Left lobe of liver (tissue), 2 donors: Measurements from ENCODE around the gene SLC39A13. TPM values are rescaled to one million over a fixed set of nuclear protein-coding genes. Genes with fewer than 3 reads are reported as not detected.

Experiments used
- ATAC-seq: fragments of 200-7000 bp; cut with Tn5 transposase; one replicate; pipeline ENCODE4 v1.9.1; 2020; ENCODE audit warnings: mild to moderate bottlenecking, moderate library complexity
- DNase-seq: peaks from one replicate; pipeline ENCODE4 v3.0.0-alpha.2; 2020; ENCODE audit warnings: low spot score
- total RNA-seq: library from RNA; stranded (reverse); gene quantifications from one replicate; pipeline ENCODE4 v1.2.1, GENCODE V29; 2021
- donor health status: DM: no; HTN: no; CAD: no; lungs with moderate emphysema.
- donor health status: DM: no; HTN: yes; CAD: no.

SLC39A13 gene
- total RNA-seq, 1 donor from 2014 or later: 15.8 TPM

- DNase-seq (no peak), ATAC-seq (no peak)
These were observed 39.5 kb downstream of the SLC39A13 start for GRCh38 chr11:47447906-47448305.

GRCh38 chr11:47448566-47449427, 40.4 kb downstream of the SLC39A13 start, which contains the start of gene RAPSN:
TSS of gene RAPSN (minus strand) at chr11:47449136. CDS start at chr11:47448964, 172 bp downstream.
- DNase-seq: no peak

GRCh38 chr11:47449541-47449940, 41.2 kb downstream of the SLC39A13 start:
- ATAC-seq: peak; percentile 78
- peak; percentile 81 for DNase-seq

More at GRCh38 chr11:47448566-47449427, 40.4 kb downstream of the SLC39A13 start, which contains the start of gene RAPSN:
- peak; percentile 38 for ATAC-seq

- DNase-seq: no peak
- ATAC-seq: no peak
These were observed 43.0 kb downstream of the SLC39A13 start for GRCh38 chr11:47451436-47451835.

- ATAC-seq (no peak), DNase-seq (no peak)
These were observed 43.6 kb downstream of the SLC39A13 start for GRCh38 chr11:47451990-47452389.

GRCh38 chr11:47453365-47453764, 45.0 kb downstream of the SLC39A13 start:
- DNase-seq (no peak), ATAC-seq (no peak)

- peak; percentile 79 for DNase-seq
- ATAC-seq: peak; percentile 91
These were observed 45.9 kb downstream of the SLC39A13 start for GRCh38 chr11:47454258-47454671.

- ATAC-seq (no peak), DNase-seq (no peak)
These were observed 52.3 kb downstream of the SLC39A13 start for GRCh38 chr11:47460571-47461235.

GRCh38 chr11:47461876-47462275, 53.5 kb downstream of the SLC39A13 start:
- ATAC-seq (no peak), DNase-seq (no peak)

GRCh38 chr11:47464483-47464882, 56.1 kb downstream of the SLC39A13 start:
- no peak for ATAC-seq

More at GRCh38 chr11:47464483-47464882, 56.1 kb downstream of the SLC39A13 start:
- DNase-seq: no peak

Other genes with a start within 250 kb of the SLC39A13 start
- gene ARFGAP2, start 231.7 kb upstream of the SLC39A13 start, total RNA-seq: 77.6 TPM
- 32.8 TPM for gene PACSIN3, start 222.2 kb upstream of the SLC39A13 start, total RNA-seq
- 15.4 TPM for gene DDB2, start 193.6 kb upstream of the SLC39A13 start, total RNA-seq
- gene ACP2, start 159.8 kb upstream of the SLC39A13 start, total RNA-seq: 72.9 TPM
- gene NR1H3, start 150.6 kb upstream of the SLC39A13 start, total RNA-seq: 94.0 TPM
- gene MADD, start 138.5 kb upstream of the SLC39A13 start, total RNA-seq: 24.4 TPM
- gene MYBPC3, start 55.9 kb upstream of the SLC39A13 start, total RNA-seq: 0.08 TPM
- 10.9 TPM for gene SPI1, start 30.0 kb upstream of the SLC39A13 start, total RNA-seq
- gene PSMC3, start 17.8 kb downstream of the SLC39A13 start, total RNA-seq: 64.6 TPM
- gene RAPSN, start 40.5 kb downstream of the SLC39A13 start, total RNA-seq: 0.68 TPM
- gene CELF1, start 144.5 kb downstream of the SLC39A13 start, total RNA-seq: 78.4 TPM
- gene PTPMT1, start 157.0 kb downstream of the SLC39A13 start, total RNA-seq: 23.8 TPM
- 7.0 TPM for gene KBTBD4, start 170.4 kb downstream of the SLC39A13 start, total RNA-seq
- 58.2 TPM for gene NDUFS3, start 170.5 kb downstream of the SLC39A13 start, total RNA-seq
- gene FAM180B, start 178.1 kb downstream of the SLC39A13 start, total RNA-seq: not detected
- 0.45 TPM for gene C1QTNF4, start 185.8 kb downstream of the SLC39A13 start, total RNA-seq
- gene MTCH2, start 234.0 kb downstream of the SLC39A13 start, total RNA-seq: 150 TPM